NCI-H2081 (cell line): ENCODE measurements around the gene KRT24.
A peak's percentile ranks its signal among the peaks of the same experiment; 100 is the strongest.
"Not testable (repeated sequence)": the region's sequence is repeated elsewhere in the genome, so short reads cannot be mapped to it uniquely, and the experiment has no call there.

Source experiments
- DNase-seq, 2 experiments: peaks; one replicate each; lab custom pipeline; 2025; lab: John Stamatoyannopoulos, UW

The KRT24 gene

GRCh38 chr17:40703652-40704051 is at the start of gene KRT24:
Gene KRT24, minus strand, starts transcription at chr17:40703752. Its CDS starts 59 bp downstream, at chr17:40703693.
- no peak for DNase-seq

GRCh38 chr17:40751065-40751464 is 47.5 kb upstream of the KRT24 start:
- DNase-seq: no peak

GRCh38 chr17:40750391-40750790 is 46.8 kb upstream of the KRT24 start:
- DNase-seq: no peak

GRCh38 chr17:40748666-40749065 is 45.1 kb upstream of the KRT24 start:
- not testable (repeated sequence) for DNase-seq

GRCh38 chr17:40738553-40738952 is 35.0 kb upstream of the KRT24 start:
- DNase-seq: no peak

GRCh38 chr17:40735016-40735415 is 31.5 kb upstream of the KRT24 start:
- DNase-seq: no peak

GRCh38 chr17:40734018-40734417 is 30.5 kb upstream of the KRT24 start:
- DNase-seq: no peak

GRCh38 chr17:40730970-40731369 is 27.4 kb upstream of the KRT24 start:
- DNase-seq: no peak

- no peak for DNase-seq
Measured at GRCh38 chr17:40727447-40728231, 24.1 kb upstream of the KRT24 start.

- DNase-seq: no peak
Measured at GRCh38 chr17:40726919-40727318, 23.4 kb upstream of the KRT24 start.

GRCh38 chr17:40724656-40725055 is 21.1 kb upstream of the KRT24 start:
- no peak for DNase-seq

GRCh38 chr17:40722241-40722640 is 18.7 kb upstream of the KRT24 start:
- DNase-seq: no peak

- no peak for DNase-seq
Measured at GRCh38 chr17:40720899-40721298, 17.3 kb upstream of the KRT24 start.

- DNase-seq: no peak
Measured at GRCh38 chr17:40718930-40719329, 15.4 kb upstream of the KRT24 start.

GRCh38 chr17:40717776-40718175 is 14.2 kb upstream of the KRT24 start:
- DNase-seq: no peak

GRCh38 chr17:40714473-40714872 is 10.9 kb upstream of the KRT24 start:
- no peak for DNase-seq

- no peak for DNase-seq
Measured at GRCh38 chr17:40707745-40708144, 4.2 kb upstream of the KRT24 start.

- DNase-seq: no peak
Measured at GRCh38 chr17:40705584-40705983, 2.0 kb upstream of the KRT24 start.

- DNase-seq: no peak
Measured at GRCh38 chr17:40702271-40702670, 1.3 kb downstream of the KRT24 start.

GRCh38 chr17:40699853-40700252 is 3.7 kb downstream of the KRT24 start:
- DNase-seq: no peak

- no peak for DNase-seq
Measured at GRCh38 chr17:40699371-40699770, 4.2 kb downstream of the KRT24 start.

- peak in 1 of 2 experiments; percentile 58 for DNase-seq
Measured at GRCh38 chr17:40697297-40697696, 6.3 kb downstream of the KRT24 start.

- DNase-seq: no peak
Measured at GRCh38 chr17:40696651-40697072, 6.9 kb downstream of the KRT24 start.

- no peak for DNase-seq
Measured at GRCh38 chr17:40695874-40696472, 7.6 kb downstream of the KRT24 start.
